Measurements from ENCODE around the gene CLEC16A. TPM values are rescaled to one million over a fixed set of nuclear protein-coding genes. Genes with fewer than 3 reads are reported as not detected.

The CLEC16A gene
- total RNA-seq, result 13.6 and 15.7 TPM in 2 replicates

DNA sequence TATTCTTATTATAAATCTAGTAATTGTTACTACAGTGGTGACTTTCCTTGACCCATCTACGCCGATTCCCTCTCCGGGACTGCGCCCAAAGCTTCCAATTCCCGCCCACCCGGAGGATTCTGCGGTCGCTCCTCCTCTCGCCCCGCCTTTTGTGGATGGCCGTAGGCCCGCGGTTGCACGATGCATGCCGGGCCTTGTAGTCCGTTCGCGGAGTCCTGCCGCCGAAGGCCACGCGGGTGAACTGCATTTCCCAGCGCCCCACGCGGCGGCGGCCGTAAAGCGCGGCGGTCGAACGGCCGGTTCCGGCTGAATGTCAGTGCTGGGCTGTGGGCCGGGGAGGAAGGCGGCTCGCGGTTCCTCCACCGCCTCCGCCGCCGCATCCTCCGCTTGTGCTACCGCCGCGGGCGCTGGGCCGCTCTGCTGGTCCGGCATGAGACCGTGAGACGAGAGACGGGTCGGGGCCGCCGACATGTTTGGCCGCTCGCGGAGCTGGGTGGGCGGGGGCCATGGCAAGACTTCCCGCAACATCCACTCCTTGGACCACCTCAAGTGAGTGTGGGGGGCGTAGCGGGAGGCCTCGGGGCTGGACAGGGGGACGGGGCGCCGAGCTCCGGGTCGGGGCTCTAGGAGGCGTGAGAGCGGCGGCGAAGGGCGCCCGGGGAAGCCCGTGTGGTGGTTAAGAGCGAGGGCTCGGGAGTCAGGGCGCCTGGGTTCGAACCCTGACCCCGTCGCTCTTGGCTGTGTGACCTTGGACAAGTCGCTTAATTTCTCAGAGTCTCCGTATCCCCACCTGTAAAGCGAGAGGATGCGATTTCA lies at the start of gene CLEC16A:
TSS of gene CLEC16A (plus strand) at position 316 of the 816 bp plus-strand sequence. CDS start at position 470, 154 bp downstream.

GRCh38 chr16:10942352-10943063 lies 1.9 kb upstream of the CLEC16A start, which contains the start of gene DEXI:
Gene DEXI, minus strand, starts transcription at chr16:10942468. Its CDS starts 463 bp downstream, at chr16:10942005.

Other genes starting within 250 kb of the CLEC16A start
- gene TEKT5, start 249.6 kb upstream of the CLEC16A start, total RNA-seq, result not detected in 2 replicates
- gene NUBP1, start 200.7 kb upstream of the CLEC16A start, total RNA-seq, result 25.0 and 29.0 TPM in 2 replicates
- not detected in 2 replicates for gene TVP23A, start 125.8 kb upstream of the CLEC16A start, total RNA-seq
- 0.15 TPM in 1 of 2 replicates, not detected in the other for gene CIITA, start 67.4 kb upstream of the CLEC16A start, total RNA-seq
- gene DEXI, start 2.1 kb upstream of the CLEC16A start, total RNA-seq, result 43.2 and 43.5 TPM in 2 replicates